ENCODE measurements around the gene ZFP37.

DNA sequence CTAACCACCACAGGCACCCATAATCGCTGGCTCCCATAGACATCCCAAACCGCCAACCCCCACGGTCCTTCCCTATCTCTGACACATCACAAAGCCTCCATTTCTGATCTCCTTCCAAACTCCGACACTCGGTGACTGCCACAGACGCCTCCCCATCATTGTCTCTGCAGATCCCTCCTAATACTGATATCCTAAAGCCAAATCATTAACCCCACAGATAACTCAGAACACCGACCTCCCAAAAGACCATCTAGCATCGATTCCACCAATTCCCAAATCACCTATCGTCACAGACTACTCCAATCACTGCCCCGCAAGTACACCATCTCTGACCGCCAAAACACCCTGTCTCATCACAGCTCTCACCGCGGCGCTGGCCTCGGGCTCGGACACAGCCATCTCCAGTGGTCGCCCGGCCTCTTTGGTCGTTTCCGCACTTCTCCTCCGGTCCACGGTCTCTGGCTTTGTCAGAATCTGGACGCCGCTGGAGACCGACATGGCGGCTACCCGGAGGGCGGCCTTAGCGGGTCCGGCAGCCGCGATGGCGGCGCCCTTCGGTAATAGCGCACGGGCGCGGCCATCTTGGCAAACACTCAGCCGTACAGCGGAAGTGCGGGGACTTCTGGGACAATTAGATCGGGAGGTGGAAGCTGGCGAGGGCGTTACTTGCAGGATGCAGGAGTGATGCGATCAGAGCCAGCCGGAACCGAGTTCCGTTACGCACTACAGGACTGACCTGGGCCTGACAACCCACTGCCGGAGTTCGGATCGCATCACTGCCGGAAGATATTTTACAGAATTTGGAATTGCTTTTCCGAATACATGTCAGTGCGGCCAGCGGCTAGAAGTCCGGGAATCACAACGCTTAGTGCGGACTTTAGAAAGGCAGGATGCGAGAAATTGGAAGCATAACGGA lies at the start of gene ZFP37:
- TF ChIP-seq, protein P1, sequence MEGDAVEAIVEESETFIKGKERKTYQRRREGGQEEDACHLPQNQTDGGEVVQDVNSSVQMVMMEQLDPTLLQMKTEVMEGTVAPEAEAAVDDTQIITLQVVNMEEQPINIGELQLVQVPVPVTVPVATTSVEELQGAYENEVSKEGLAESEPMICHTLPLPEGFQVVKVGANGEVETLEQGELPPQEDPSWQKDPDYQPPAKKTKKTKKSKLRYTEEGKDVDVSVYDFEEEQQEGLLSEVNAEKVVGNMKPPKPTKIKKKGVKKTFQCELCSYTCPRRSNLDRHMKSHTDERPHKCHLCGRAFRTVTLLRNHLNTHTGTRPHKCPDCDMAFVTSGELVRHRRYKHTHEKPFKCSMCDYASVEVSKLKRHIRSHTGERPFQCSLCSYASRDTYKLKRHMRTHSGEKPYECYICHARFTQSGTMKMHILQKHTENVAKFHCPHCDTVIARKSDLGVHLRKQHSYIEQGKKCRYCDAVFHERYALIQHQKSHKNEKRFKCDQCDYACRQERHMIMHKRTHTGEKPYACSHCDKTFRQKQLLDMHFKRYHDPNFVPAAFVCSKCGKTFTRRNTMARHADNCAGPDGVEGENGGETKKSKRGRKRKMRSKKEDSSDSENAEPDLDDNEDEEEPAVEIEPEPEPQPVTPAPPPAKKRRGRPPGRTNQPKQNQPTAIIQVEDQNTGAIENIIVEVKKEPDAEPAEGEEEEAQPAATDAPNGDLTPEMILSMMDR (IDR thresholded peaks at IDR 0.05): peak in 1 of 4 experiments; percentile 31
- TF ChIP-seq POLR2AphosphoS5 (IDR thresholded peaks at IDR 0.05): peak; percentile 91
